CD4-positive, alpha-beta T cell treated with Interleukin-17A for 1 hour (primary cell): ENCODE data around the gene GALNTL6.

Experiments
- DNase-seq: peaks from one replicate; pipeline ENCODE4 v3.0.0-alpha.2; 2020

The GALNTL6 gene

GRCh38 chr4:172127168-172127567, 314.0 kb downstream of the GALNTL6 start:
- no peak for DNase-seq

- DNase-seq, result no peak
Observed at GRCh38 chr4:172129593-172129992, 316.4 kb downstream of the GALNTL6 start.

GRCh38 chr4:172134521-172134920, 321.3 kb downstream of the GALNTL6 start:
- no peak for DNase-seq

GRCh38 chr4:172141025-172141424, 327.8 kb downstream of the GALNTL6 start:
- DNase-seq, result no peak

- no peak for DNase-seq
Observed at GRCh38 chr4:172142281-172142741, 329.1 kb downstream of the GALNTL6 start.

GRCh38 chr4:172143605-172144314, 330.6 kb downstream of the GALNTL6 start:
- DNase-seq, result no peak

GRCh38 chr4:172147687-172148086, 334.5 kb downstream of the GALNTL6 start:
- DNase-seq, result no peak

GRCh38 chr4:172149329-172149728, 336.1 kb downstream of the GALNTL6 start:
- DNase-seq, result no peak

GRCh38 chr4:172152284-172152683, 339.1 kb downstream of the GALNTL6 start:
- no peak for DNase-seq

- DNase-seq, result no peak
Observed at GRCh38 chr4:172153719-172154118, 340.5 kb downstream of the GALNTL6 start.

- no peak for DNase-seq
Observed at GRCh38 chr4:172155838-172156345, 342.7 kb downstream of the GALNTL6 start.

GRCh38 chr4:172157946-172158345, 344.7 kb downstream of the GALNTL6 start:
- DNase-seq, result no peak

- DNase-seq, result no peak
Observed at GRCh38 chr4:172163215-172163614, 350.0 kb downstream of the GALNTL6 start.

- DNase-seq, result no peak
Observed at GRCh38 chr4:172168888-172169287, 355.7 kb downstream of the GALNTL6 start.

GRCh38 chr4:172169871-172170270, 356.7 kb downstream of the GALNTL6 start:
- DNase-seq, result no peak

GRCh38 chr4:172173206-172173605, 360.0 kb downstream of the GALNTL6 start:
- DNase-seq, result no peak

GRCh38 chr4:172177382-172177781, 364.2 kb downstream of the GALNTL6 start:
- DNase-seq, result no peak

- DNase-seq, result no peak
Observed at GRCh38 chr4:172188248-172188988, 375.2 kb downstream of the GALNTL6 start.

- no peak for DNase-seq
Observed at GRCh38 chr4:172202480-172203076, 389.4 kb downstream of the GALNTL6 start.

- no peak for DNase-seq
Observed at GRCh38 chr4:172207258-172207657, 394.1 kb downstream of the GALNTL6 start.

GRCh38 chr4:172207886-172208285, 394.7 kb downstream of the GALNTL6 start:
- DNase-seq, result no peak

- no peak for DNase-seq
Observed at GRCh38 chr4:172220679-172221078, 407.5 kb downstream of the GALNTL6 start.

GRCh38 chr4:172225457-172225856, 412.3 kb downstream of the GALNTL6 start:
- no peak for DNase-seq

- no peak for DNase-seq
Observed at GRCh38 chr4:172232966-172233365, 419.8 kb downstream of the GALNTL6 start.
